Neural cell (in vitro differentiated cells): ENCODE results near the gene PTGR3. TPM values are rescaled to one million over a fixed set of nuclear protein-coding genes. Genes with fewer than 3 reads are reported as not detected.
A peak's percentile ranks its signal among the peaks of the same experiment; 100 is the strongest.

Experiments
- H2AFZ ChIP-seq: fragments of 200-600, 300-800 bp; sonication (generic), shearing (Covaris generic); 2 replicates; pipeline ENCODE4 v1.6.0; 2014; ENCODE audit warnings: low read depth, mild to moderate bottlenecking, antibody characterized with exemption, low read length, moderate library complexity
- H3F3A ChIP-seq: fragments of 200-600 bp; shearing (Covaris generic); 2 replicates; pipeline ENCODE4 v1.6.1; 2016; ENCODE audit warnings: mild to moderate bottlenecking, moderate library complexity, mixed read lengths, antibody characterized with exemption, low read length; ENCODE audit not compliant: insufficient read depth, poor library complexity, severe bottlenecking
- H3K27ac ChIP-seq: fragments of 200-600, 300-800 bp; sonication (generic), shearing (Covaris generic); 2 replicates; pipeline ENCODE4 v1.5.1; 2014; ENCODE audit warnings: mild to moderate bottlenecking, low read length, moderate library complexity
- H3K27me3 ChIP-seq: fragments of 300-800, 200-600 bp; sonication (generic), shearing (Covaris generic); 2 replicates; pipeline ENCODE4 v1.6.0; 2014; ENCODE audit warnings: mild to moderate bottlenecking, low read depth, low read length, moderate library complexity; ENCODE audit not compliant: insufficient read depth
- H3K36me3 ChIP-seq: fragments of 300-800, 200-600 bp; sonication (generic), shearing (Covaris generic); 2 replicates; pipeline ENCODE4 v1.5.1; 2014; ENCODE audit warnings: mild to moderate bottlenecking, antibody characterized with exemption, low read length, moderate library complexity; ENCODE audit not compliant: insufficient read depth
- H3K4me2 ChIP-seq: fragments of 300-800, 200-600 bp; sonication (generic), shearing (Covaris generic); 2 replicates; pipeline ENCODE4 v1.6.0; 2014; ENCODE audit warnings: mild to moderate bottlenecking, low read length
- H3K4me3 ChIP-seq: fragments of 300-800, 200-600 bp; sonication (generic), shearing (Covaris generic); 2 replicates; pipeline ENCODE4 v1.5.1; 2014; ENCODE audit warnings: mild to moderate bottlenecking, low read length, moderate library complexity
- H3K79me2 ChIP-seq: fragments of 200-600 bp; shearing (Covaris generic); replicated peaks from 2 replicates; pipeline ENCODE4 v1.6.0; 2014; ENCODE audit warnings: mild to moderate bottlenecking, low read length, moderate library complexity; ENCODE audit not compliant: insufficient read depth
- H3K9ac ChIP-seq: fragments of 300-800, 200-600 bp; sonication (generic), shearing (Covaris generic); 2 replicates; pipeline ENCODE4 v1.6.1; 2016; ENCODE audit warnings: mild to moderate bottlenecking, low read length, mixed read lengths
- H3K9me2 ChIP-seq: fragments of 200-600 bp; shearing (Covaris generic); 2 replicates; pipeline ENCODE4 v1.6.1; 2016; ENCODE audit warnings: mild to moderate bottlenecking, low read length, mixed read lengths; ENCODE audit not compliant: insufficient read depth
- H3K9me3 ChIP-seq: fragments of 200-600, 300-800 bp; sonication (generic), shearing (Covaris generic); 2 replicates; pipeline ENCODE4 v1.6.1; 2016; ENCODE audit warnings: mild to moderate bottlenecking, mixed run types, low read length, moderate library complexity, mixed read lengths
- H4K20me1 ChIP-seq: fragments of 200-600 bp; shearing (Covaris generic); 2 replicates; pipeline ENCODE4 v1.6.1; 2016; ENCODE audit warnings: mild to moderate bottlenecking, mixed run types; ENCODE audit not compliant: insufficient read depth
- CTCF ChIP-seq: fragments of 450-650 bp; IDR thresholded peaks from 2 replicates; pipeline ENCODE4 v1.5.1; 2014; ENCODE audit warnings: antibody characterized with exemption, mild to moderate bottlenecking, moderate library complexity; ENCODE audit not compliant: poor library complexity, severe bottlenecking
- EP300 ChIP-seq: fragments of 450-650 bp; conservative IDR thresholded peaks from 2 replicates; pipeline ENCODE4 v1.6.1; 2014; ENCODE audit warnings: antibody characterized with exemption, mild to moderate bottlenecking, moderate library complexity; ENCODE audit not compliant: poor library complexity, severe bottlenecking
- EZH2 ChIP-seq: fragments of 200-600, 300-800 bp; shearing (Covaris generic), sonication (generic); IDR thresholded peaks from 2 replicates; pipeline ENCODE4 v1.6.1; 2014; ENCODE audit warnings: antibody characterized with exemption, low read length, borderline replicate concordance, mild to moderate bottlenecking; ENCODE audit not compliant: insufficient read depth, poor library complexity, severe bottlenecking
- MXI1 ChIP-seq: fragments of 450-650 bp; conservative IDR thresholded peaks from 2 replicates; pipeline ENCODE4 v1.6.1; 2014; ENCODE audit warnings: antibody characterized with exemption, mild to moderate bottlenecking; ENCODE audit not compliant: poor library complexity, severe bottlenecking
- POLR2AphosphoS5 ChIP-seq: IDR thresholded peaks from 2 replicates; pipeline ENCODE4 v1.6.1; 2012
- RAD21 ChIP-seq: fragments of 450-650 bp; conservative IDR thresholded peaks from 2 replicates; pipeline ENCODE4 v1.6.1; 2014; ENCODE audit warnings: antibody characterized with exemption, mild to moderate bottlenecking, moderate library complexity
- REST ChIP-seq: IDR thresholded peaks from 2 replicates; pipeline ENCODE4 v1.6.1; 2012; ENCODE audit warnings: borderline replicate concordance
- SMC3 ChIP-seq: fragments of 450-650 bp; conservative IDR thresholded peaks from 2 replicates; pipeline ENCODE4 v1.6.1; 2014; ENCODE audit warnings: antibody characterized with exemption, mild to moderate bottlenecking, moderate library complexity; ENCODE audit not compliant: poor library complexity
- TAF1 ChIP-seq: IDR thresholded peaks from 2 replicates; pipeline ENCODE4 v1.6.1; 2012; ENCODE audit warnings: low read depth
- polyA plus RNA-seq: library from polyadenylated mRNA; depleted of rRNA; stranded (reverse); fragments of >200 nt; gene quantifications from 2 replicates; pipeline ENCODE4 v1.2.3, GENCODE V29; 2014

The PTGR3 gene
- polyA plus RNA-seq, 1 donor from 2014 or later, result 5.9 TPM

- TF ChIP-seq EP300 (no peak), CTCF (no peak), POLR2AphosphoS5 (no peak), EZH2 (no peak), SMC3 (no peak), MXI1 (no peak), RAD21 (no peak), REST (no peak), TAF1 (no peak)
- H2AFZ ChIP-seq, result no peak overlapping the region
- peak overlapping the region; percentile 75 for H3K4me3 ChIP-seq
- H3K79me2 ChIP-seq, result peaks cover 17% of the 10 kb centered on the region
- H3K27ac ChIP-seq, result no peak overlapping the region
- no peaks in the 10 kb centered on the region for H3K36me3 ChIP-seq
- H3K9me3 ChIP-seq, result no peaks in the 10 kb centered on the region
- no peaks in the 10 kb centered on the region for H3K9me2 ChIP-seq
- H3K27me3 ChIP-seq, result peaks cover 80% of the 10 kb centered on the region
- H4K20me1 ChIP-seq, result peaks cover 5% of the 10 kb centered on the region
- peak overlapping the region; percentile 84 for H3K4me2 ChIP-seq
- peaks cover 4% of the 10 kb centered on the region for H3F3A ChIP-seq
- peak overlapping the region; percentile 42 for H3K9ac ChIP-seq
Measured at GRCh38 chr18:75211002-75211621, 2.2 kb upstream of the PTGR3 start.

GRCh38 chr18:75210274-75211001 lies 1.5 kb upstream of the PTGR3 start, which contains the start of gene TSHZ1:
TSS of gene TSHZ1 (plus strand) at chr18:75210797. CDS start at chr18:75211877, 1,080 bp downstream.
- H3K9ac ChIP-seq, result peak within 1 kb of the TSS; percentile 57
- H3K36me3 ChIP-seq, result no peaks in the 10 kb centered on the region
- peak within 1 kb of the TSS; percentile 84 for H3K4me2 ChIP-seq
- no peak within 1 kb of the TSS for H3K27ac ChIP-seq
- no peak within 1 kb of the TSS for H2AFZ ChIP-seq
- no peaks in the 10 kb centered on the region for H3K9me2 ChIP-seq
- peak within 1 kb of the TSS; percentile 75 for H3K4me3 ChIP-seq
- no peaks in the 10 kb centered on the region for H3K9me3 ChIP-seq
- H3K27me3 ChIP-seq, result peaks cover 82% of the 10 kb centered on the region
- no peak for TF ChIP-seq EZH2
- no peak for TF ChIP-seq CTCF
- no peak for TF ChIP-seq TAF1
- TF ChIP-seq POLR2AphosphoS5, result no peak
- no peak for TF ChIP-seq REST
- peak; percentile 36 for TF ChIP-seq MXI1
- peak; percentile 43 for TF ChIP-seq RAD21
- no peak for TF ChIP-seq EP300
- peaks cover 4% of the 10 kb centered on the region for H3F3A ChIP-seq
- H4K20me1 ChIP-seq, result peaks cover 5% of the 10 kb centered on the region
- peaks cover 24% of the 10 kb centered on the region for H3K79me2 ChIP-seq
